ENCODE results near the gene OPCML. TPM values are rescaled to one million over a fixed set of nuclear protein-coding genes. Genes with fewer than 3 reads are reported as not detected.

OPCML gene
- polyA plus RNA-seq, 3 donors from 2014 or later: not detected

- no peaks in the 10 kb centered on the region for H3K4me1 Mint-ChIP-seq
- H3K36me3 Mint-ChIP-seq: no peaks in the 10 kb centered on the region
- DNase-seq: no peak
- peaks cover 3 to 23% (median 5%) of the 10 kb centered on the region in 6 donors for H3K9me3 Mint-ChIP-seq
- H3K27me3 Mint-ChIP-seq (ENCODE audit: low read depth in 3 of 3): peaks cover 0 to 2% (median 0%) of the 10 kb centered on the region in 3 donors
- H3K27ac Mint-ChIP-seq: no peak overlapping the region
- no peak overlapping the region for H3K4me3 Mint-ChIP-seq
These were observed 693.7 kb downstream of the OPCML start for GRCh38 chr11:132838627-132839026.

- H3K9me3 Mint-ChIP-seq: peaks cover 0 to 12% (median 5%) of the 10 kb centered on the region in 6 donors
- no peaks in the 10 kb centered on the region for H3K27me3 Mint-ChIP-seq (ENCODE audit: low read depth in 3 of 3)
These were observed 701.0 kb downstream of the OPCML start for GRCh38 chr11:132831272-132831671.

GRCh38 chr11:132824642-132825041, 707.7 kb downstream of the OPCML start:
- no peak for DNase-seq
- Mint-ChIP-seq H3K36me3 (no peaks in the 10 kb centered on the region), H3K27me3 (ENCODE audit: low read depth in 3 of 3) (no peaks in the 10 kb centered on the region), H3K4me3 (no peak overlapping the region), H3K27ac (no peak overlapping the region), H3K4me1 (no peaks in the 10 kb centered on the region), H3K9me3 (peaks cover 0 to 2% (median 0%) of the 10 kb centered on the region in 6 donors)

More at GRCh38 chr11:132831272-132831671, 701.0 kb downstream of the OPCML start:
- Mint-ChIP-seq H3K27ac (no peak overlapping the region), H3K4me3 (no peak overlapping the region), H3K4me1 (no peaks in the 10 kb centered on the region), H3K36me3 (no peaks in the 10 kb centered on the region)
- no peak for DNase-seq

GRCh38 chr11:132822276-132822675, 710.0 kb downstream of the OPCML start:
- Mint-ChIP-seq H3K36me3 (no peaks in the 10 kb centered on the region), H3K9me3 (peaks cover 0 to 5% (median 0%) of the 10 kb centered on the region in 6 donors), H3K4me1 (no peaks in the 10 kb centered on the region), H3K27me3 (ENCODE audit: low read depth in 3 of 3) (no peaks in the 10 kb centered on the region), H3K4me3 (no peak overlapping the region), H3K27ac (no peak overlapping the region)
- no peak for DNase-seq

- no peak for DNase-seq
- Mint-ChIP-seq H3K36me3 (no peaks in the 10 kb centered on the region), H3K27ac (no peak overlapping the region), H3K4me3 (no peak overlapping the region), H3K9me3 (peaks cover 0 to 5% (median 0%) of the 10 kb centered on the region in 6 donors), H3K4me1 (no peaks in the 10 kb centered on the region), H3K27me3 (ENCODE audit: low read depth in 3 of 3) (no peaks in the 10 kb centered on the region)
These were observed 710.8 kb downstream of the OPCML start for GRCh38 chr11:132821499-132821898.

GRCh38 chr11:132821014-132821413, 711.3 kb downstream of the OPCML start:
- Mint-ChIP-seq H3K27ac (no peak overlapping the region), H3K27me3 (ENCODE audit: low read depth in 3 of 3) (no peaks in the 10 kb centered on the region), H3K4me1 (no peaks in the 10 kb centered on the region), H3K36me3 (no peaks in the 10 kb centered on the region), H3K9me3 (peaks cover 0 to 5% (median 0%) of the 10 kb centered on the region in 6 donors), H3K4me3 (no peak overlapping the region)
- DNase-seq: no peak

GRCh38 chr11:132818951-132819350, 713.4 kb downstream of the OPCML start:
- no peak for DNase-seq
- Mint-ChIP-seq H3K4me3 (no peak overlapping the region), H3K36me3 (no peaks in the 10 kb centered on the region), H3K27ac (no peak overlapping the region), H3K27me3 (ENCODE audit: low read depth in 3 of 3) (no peaks in the 10 kb centered on the region), H3K9me3 (peaks cover 0 to 5% (median 0%) of the 10 kb centered on the region in 6 donors), H3K4me1 (no peaks in the 10 kb centered on the region)

GRCh38 chr11:132817387-132817786, 714.9 kb downstream of the OPCML start:
- no peaks in the 10 kb centered on the region for H3K27me3 Mint-ChIP-seq (ENCODE audit: low read depth in 3 of 3)
- DNase-seq: no peak
- H3K4me1 Mint-ChIP-seq: no peaks in the 10 kb centered on the region
- H3K36me3 Mint-ChIP-seq: no peaks in the 10 kb centered on the region
- no peak overlapping the region for H3K4me3 Mint-ChIP-seq
- no peak overlapping the region for H3K27ac Mint-ChIP-seq
- peaks cover 0 to 5% (median under 1%) of the 10 kb centered on the region in 6 donors for H3K9me3 Mint-ChIP-seq

GRCh38 chr11:132814410-132814809, 717.9 kb downstream of the OPCML start:
- H3K27ac Mint-ChIP-seq: no peak overlapping the region
- H3K27me3 Mint-ChIP-seq (ENCODE audit: low read depth in 3 of 3): no peaks in the 10 kb centered on the region
- no peak overlapping the region for H3K4me3 Mint-ChIP-seq
- no peaks in the 10 kb centered on the region for H3K36me3 Mint-ChIP-seq
- peaks cover 0 to 11% (median 2%) of the 10 kb centered on the region in 6 donors for H3K9me3 Mint-ChIP-seq
- DNase-seq: no peak
- H3K4me1 Mint-ChIP-seq: no peaks in the 10 kb centered on the region

- Mint-ChIP-seq H3K27me3 (ENCODE audit: low read depth in 3 of 3) (no peaks in the 10 kb centered on the region), H3K4me1 (no peaks in the 10 kb centered on the region), H3K27ac (no peak overlapping the region), H3K36me3 (no peaks in the 10 kb centered on the region), H3K4me3 (no peak overlapping the region), H3K9me3 (peaks cover 1 to 6% (median 4%) of the 10 kb centered on the region in 6 donors)
- no peak for DNase-seq
These were observed 720.7 kb downstream of the OPCML start for GRCh38 chr11:132811649-132812048.

- H3K36me3 Mint-ChIP-seq: no peaks in the 10 kb centered on the region
- peaks cover 0 to 2% (median 0%) of the 10 kb centered on the region in 3 donors for H3K27me3 Mint-ChIP-seq (ENCODE audit: low read depth in 3 of 3)
- DNase-seq: no peak
- H3K4me1 Mint-ChIP-seq: no peaks in the 10 kb centered on the region
- H3K9me3 Mint-ChIP-seq: peaks cover 2 to 9% (median 6%) of the 10 kb centered on the region in 6 donors
- no peak overlapping the region for H3K27ac Mint-ChIP-seq
- no peak overlapping the region for H3K4me3 Mint-ChIP-seq
These were observed 723.2 kb downstream of the OPCML start for GRCh38 chr11:132809070-132809469.

GRCh38 chr11:132804258-132804657, 728.0 kb downstream of the OPCML start:
- H3K4me3 Mint-ChIP-seq: no peak overlapping the region
- no peaks in the 10 kb centered on the region for H3K36me3 Mint-ChIP-seq
- no peak overlapping the region for H3K27ac Mint-ChIP-seq
- peaks cover 2 to 22% (median 10%) of the 10 kb centered on the region in 6 donors for H3K9me3 Mint-ChIP-seq
- H3K4me1 Mint-ChIP-seq: no peaks in the 10 kb centered on the region
- peaks cover 0 to 2% (median 0%) of the 10 kb centered on the region in 3 donors for H3K27me3 Mint-ChIP-seq (ENCODE audit: low read depth in 3 of 3)
- no peak for DNase-seq

- no peak overlapping the region for H3K4me3 Mint-ChIP-seq
- no peaks in the 10 kb centered on the region for H3K36me3 Mint-ChIP-seq
- H3K4me1 Mint-ChIP-seq: no peaks in the 10 kb centered on the region
- no peak overlapping the region for H3K27ac Mint-ChIP-seq
- no peak for DNase-seq
- H3K9me3 Mint-ChIP-seq: peaks cover 2 to 22% (median 10%) of the 10 kb centered on the region in 6 donors
- H3K27me3 Mint-ChIP-seq (ENCODE audit: low read depth in 3 of 3): peaks cover 0 to 2% (median 0%) of the 10 kb centered on the region in 3 donors
These were observed 728.9 kb downstream of the OPCML start for GRCh38 chr11:132803436-132803835.

- Mint-ChIP-seq H3K27me3 (ENCODE audit: low read depth in 3 of 3) (peaks cover 0 to 2% (median 0%) of the 10 kb centered on the region in 3 donors), H3K4me1 (no peaks in the 10 kb centered on the region), H3K4me3 (no peak overlapping the region), H3K27ac (no peak overlapping the region), H3K36me3 (no peaks in the 10 kb centered on the region), H3K9me3 (peaks cover 2 to 22% (median 8%) of the 10 kb centered on the region in 6 donors)
- no peak for DNase-seq
These were observed 729.4 kb downstream of the OPCML start for GRCh38 chr11:132802947-132803346.

GRCh38 chr11:132793831-132794230, 738.5 kb downstream of the OPCML start:
- Mint-ChIP-seq H3K4me1 (no peaks in the 10 kb centered on the region), H3K9me3 (peaks cover 0 to 14% (median 4%) of the 10 kb centered on the region in 6 donors), H3K36me3 (no peaks in the 10 kb centered on the region), H3K27ac (no peak overlapping the region), H3K4me3 (no peak overlapping the region), H3K27me3 (ENCODE audit: low read depth in 3 of 3) (peaks cover 0 to 2% (median 2%) of the 10 kb centered on the region in 3 donors)
- no peak for DNase-seq

Measured in immature natural killer cell (primary cell).